GM19452 (cell line): ENCODE data around the gene P2RY2.

Source experiments
- ATAC-seq: cut with Tn5 transposase; IDR thresholded peaks from one replicate; pipeline ENCODE4 v1.9.1; 2021; ENCODE audit not compliant: unreplicated experiment

P2RY2 gene

GRCh38 chr11:73218106-73218829, at the start of gene P2RY2:
Gene P2RY2 (plus strand): TSS chr11:73218281. CDS start chr11:73234160, 15,879 bp downstream.
- no peak for ATAC-seq

- ATAC-seq: no peak
Observed at GRCh38 chr11:73168925-73169579, 49.0 kb upstream of the P2RY2 start.

- ATAC-seq: no peak
Observed at GRCh38 chr11:73170140-73170539, 47.9 kb upstream of the P2RY2 start.

GRCh38 chr11:73171436-73172161, 46.5 kb upstream of the P2RY2 start:
- no peak for ATAC-seq

- no peak for ATAC-seq
Observed at GRCh38 chr11:73172992-73173656, 45.0 kb upstream of the P2RY2 start.

GRCh38 chr11:73173755-73174494, 44.2 kb upstream of the P2RY2 start:
- ATAC-seq: no peak

- ATAC-seq: no peak
Observed at GRCh38 chr11:73174495-73174791, 43.6 kb upstream of the P2RY2 start.

GRCh38 chr11:73175551-73176144, 42.4 kb upstream of the P2RY2 start:
- ATAC-seq: no peak

- ATAC-seq: no peak
Observed at GRCh38 chr11:73176145-73176873, 41.8 kb upstream of the P2RY2 start.

- no peak for ATAC-seq
Observed at GRCh38 chr11:73176874-73177155, 41.3 kb upstream of the P2RY2 start.

- no peak for ATAC-seq
Observed at GRCh38 chr11:73177380-73177777, 40.7 kb upstream of the P2RY2 start.

- peak; percentile 83 for ATAC-seq
Observed at GRCh38 chr11:73177778-73178539, 40.1 kb upstream of the P2RY2 start.

- ATAC-seq: no peak
Observed at GRCh38 chr11:73178681-73179080, 39.4 kb upstream of the P2RY2 start.

- no peak for ATAC-seq
Observed at GRCh38 chr11:73182824-73183321, 35.2 kb upstream of the P2RY2 start.

- ATAC-seq: no peak
Observed at GRCh38 chr11:73184953-73185671, 33.0 kb upstream of the P2RY2 start.

- no peak for ATAC-seq
Observed at GRCh38 chr11:73185680-73186293, 32.3 kb upstream of the P2RY2 start.

GRCh38 chr11:73186294-73186850, 31.7 kb upstream of the P2RY2 start:
- ATAC-seq: no peak

- ATAC-seq: no peak
Observed at GRCh38 chr11:73186886-73187285, 31.2 kb upstream of the P2RY2 start.
